NK-92 treated with Interleukin-12 subunit alpha and Interleukin-12 subunit beta, amount 100 ng/mL, for 24 hours (cell line): ENCODE data around the gene CAPN14.

ENCODE experiments used
- DNase-seq: peaks from one replicate; lab custom pipeline; 2025; lab: John Stamatoyannopoulos, UW

CAPN14 gene

DNA sequence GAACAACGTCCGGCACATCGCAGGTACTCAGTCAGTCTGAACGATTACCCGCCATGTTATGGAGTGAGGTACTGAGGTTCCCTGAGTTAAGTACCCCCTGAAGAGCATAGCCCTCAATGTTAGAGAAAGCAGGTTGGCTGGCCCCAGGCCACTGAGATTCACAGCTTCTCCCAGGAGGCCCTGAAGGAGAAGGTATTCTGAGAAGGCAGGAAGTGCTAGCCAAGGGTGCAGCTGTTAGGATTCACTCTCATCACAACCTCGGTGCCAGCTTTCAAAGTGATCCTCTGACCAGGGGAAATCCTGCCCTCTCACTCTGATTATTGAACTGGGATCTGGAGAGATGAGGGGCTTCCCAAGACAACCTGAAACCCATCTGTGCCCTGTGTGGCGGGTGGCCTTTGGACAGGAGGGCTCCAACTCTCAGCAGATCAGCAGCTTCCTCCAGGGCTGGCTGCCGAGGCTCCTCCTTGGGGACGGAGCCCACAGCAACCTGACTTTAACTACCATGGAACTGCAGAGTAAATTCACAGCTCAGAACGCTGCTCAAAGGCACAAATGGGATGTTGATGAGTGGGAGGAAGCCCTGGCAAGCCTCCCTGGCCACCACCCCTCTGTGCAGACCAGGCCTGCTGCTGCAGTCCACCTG, 24.4 kb upstream of the CAPN14 start:
- DNase-seq = no peak

DNA sequence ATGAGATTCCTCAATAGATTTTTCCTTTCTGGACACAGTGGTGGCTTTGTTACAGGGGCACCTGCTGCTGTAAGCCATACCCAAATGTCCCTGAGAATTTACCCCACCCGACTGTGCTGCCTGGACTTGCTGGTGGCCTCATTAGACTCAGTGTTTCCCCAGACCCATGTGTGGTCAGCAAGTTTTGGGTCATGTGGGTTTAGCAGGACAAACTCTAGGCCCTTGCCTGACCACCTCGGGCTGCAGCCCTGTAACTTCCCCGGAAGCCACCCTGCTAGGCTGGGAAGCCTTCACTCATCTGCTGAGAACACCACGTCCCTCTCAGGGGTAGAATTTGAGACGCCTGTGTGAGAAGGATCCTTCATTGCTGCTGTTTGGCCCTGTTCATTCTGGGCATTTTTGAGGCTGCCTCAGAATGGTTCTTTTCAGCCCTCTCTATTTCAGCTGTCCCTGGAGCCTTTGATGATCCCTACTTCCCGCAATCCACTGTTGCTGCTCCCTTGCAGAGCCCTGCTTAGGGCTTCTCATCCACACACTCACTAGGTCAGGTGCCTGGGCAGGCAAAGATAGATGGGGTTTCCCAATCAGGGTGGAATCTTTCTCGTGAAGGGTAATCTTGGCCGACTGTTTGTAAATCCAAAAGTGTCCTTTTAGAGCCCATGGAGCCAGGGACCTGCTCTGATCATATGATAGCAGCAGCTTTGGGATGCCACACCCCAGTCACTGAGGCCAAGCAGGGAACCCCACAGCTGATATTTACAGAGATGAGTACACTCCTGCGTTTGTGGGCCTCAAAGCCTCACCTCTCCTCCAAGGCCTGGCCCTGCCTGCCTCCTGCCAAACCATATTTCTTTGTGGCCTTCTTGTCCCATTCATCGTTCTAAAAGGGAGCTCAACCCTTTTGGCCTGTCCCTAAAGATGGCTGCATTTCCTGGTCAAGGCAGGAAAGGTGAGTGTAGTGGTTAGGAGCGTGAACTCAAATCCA, 23.4 kb upstream of the CAPN14 start:
- no peak for DNase-seq

- no peak for DNase-seq
Measured at GRCh38 chr2:31239593-31240177, 22.4 kb upstream of the CAPN14 start.

GRCh38 chr2:31238906-31239592, 21.7 kb upstream of the CAPN14 start:
- DNase-seq = no peak

DNA sequence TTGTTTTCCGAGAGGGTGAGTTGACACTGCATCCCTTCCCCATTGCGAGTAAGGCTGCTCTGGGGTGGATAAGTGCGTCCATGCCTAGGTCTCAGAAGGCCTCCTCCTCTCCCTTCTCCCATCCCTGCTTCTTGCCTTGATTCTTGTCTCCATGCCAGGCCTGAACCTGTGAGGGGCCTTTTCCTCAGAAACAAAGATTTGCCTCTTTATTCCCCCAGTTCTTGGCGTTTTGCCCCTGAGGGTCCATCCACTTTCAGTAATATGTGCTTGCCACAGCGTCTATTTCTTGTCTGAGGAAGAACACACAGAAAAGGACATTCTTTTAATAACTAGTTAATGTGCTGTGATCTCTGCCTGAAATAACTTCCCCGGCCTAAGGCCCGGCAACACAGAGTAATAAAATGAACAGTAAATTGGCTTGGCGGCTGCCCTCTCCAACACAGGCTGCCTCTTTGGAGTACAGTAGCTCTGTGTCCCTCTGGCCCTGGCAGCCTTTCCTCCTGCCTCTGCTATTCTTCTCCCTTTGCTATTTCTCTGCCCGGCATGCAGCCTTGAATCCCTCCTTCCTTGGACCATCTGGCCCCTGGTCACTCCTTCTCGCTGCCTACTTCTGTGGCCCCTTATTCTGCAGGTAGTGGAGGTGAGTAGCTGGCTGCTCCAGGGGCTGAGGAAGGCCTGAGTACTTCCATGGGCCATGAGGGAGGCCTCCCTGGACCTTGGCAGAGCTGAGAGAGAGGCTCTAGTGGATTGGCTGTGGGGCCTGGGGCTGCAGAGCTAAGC, 21.0 kb upstream of the CAPN14 start:
- no peak for DNase-seq

DNA sequence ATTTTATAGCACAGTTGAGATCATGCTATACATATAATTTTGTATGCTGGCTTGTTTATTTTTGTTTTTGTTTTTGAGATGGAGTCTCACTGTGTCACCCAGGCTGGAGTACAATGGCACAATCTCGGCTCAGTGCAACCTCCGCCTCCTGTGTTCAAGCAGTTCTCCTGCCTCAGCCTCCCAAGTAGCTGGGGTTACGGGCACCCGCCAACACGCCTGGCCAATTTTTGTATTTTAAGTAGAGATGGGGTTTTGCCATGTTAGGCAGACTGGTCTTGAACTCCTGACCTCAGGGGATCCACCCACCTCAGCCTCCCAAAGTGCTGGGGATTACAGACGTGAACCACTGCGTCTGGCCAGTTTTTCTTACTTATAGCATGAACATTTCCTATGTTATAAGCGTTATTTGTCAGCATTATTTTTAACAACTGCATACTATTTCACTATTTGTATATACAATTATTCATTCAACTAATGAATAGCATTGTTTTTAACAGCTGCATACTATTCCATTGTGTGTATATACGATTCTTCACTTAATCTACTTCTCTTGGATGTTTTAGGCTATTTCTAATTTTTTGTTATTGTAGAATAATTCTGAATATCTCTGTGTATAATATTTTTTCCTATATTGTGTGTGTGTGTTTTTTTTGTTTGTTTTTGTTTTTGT, 20.2 kb upstream of the CAPN14 start:
- no peak for DNase-seq

DNA sequence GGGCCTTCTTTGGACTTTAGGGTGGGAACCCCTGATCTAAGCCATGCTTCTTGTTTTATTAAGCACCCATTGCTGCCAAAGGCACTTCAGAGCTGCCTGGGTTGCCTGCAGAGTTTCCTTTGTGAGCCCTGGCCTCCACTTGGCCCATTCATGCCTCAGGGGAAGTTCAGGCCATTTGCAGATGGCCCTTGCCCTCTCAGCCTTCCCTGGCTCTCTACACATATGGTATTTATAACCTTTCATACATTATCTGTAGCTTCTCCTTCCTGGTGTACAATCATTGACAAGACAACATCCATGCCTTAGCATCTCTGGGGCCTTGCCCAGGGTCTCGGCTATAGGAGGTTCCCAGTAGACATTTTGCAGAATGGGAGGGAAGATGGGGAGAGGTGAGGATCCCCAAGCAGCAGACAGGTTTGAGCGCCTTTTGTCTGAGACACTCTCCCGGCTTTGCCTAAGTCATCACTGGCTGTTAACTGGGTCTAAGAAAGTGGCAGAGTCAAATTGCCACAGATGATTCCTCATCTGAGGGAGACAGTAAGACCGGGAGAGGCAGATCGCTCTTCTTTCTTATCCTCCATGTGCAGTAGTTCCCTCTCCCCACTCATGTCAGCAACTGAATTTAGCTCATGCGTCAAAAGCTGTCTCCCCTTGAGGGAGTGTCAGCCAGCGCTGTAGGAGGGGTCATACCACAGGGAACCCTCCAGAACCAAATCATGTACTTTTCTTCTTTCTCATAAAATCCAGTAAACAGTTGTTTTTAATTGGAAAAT, 19.3 kb upstream of the CAPN14 start:
- DNase-seq = no peak

DNA sequence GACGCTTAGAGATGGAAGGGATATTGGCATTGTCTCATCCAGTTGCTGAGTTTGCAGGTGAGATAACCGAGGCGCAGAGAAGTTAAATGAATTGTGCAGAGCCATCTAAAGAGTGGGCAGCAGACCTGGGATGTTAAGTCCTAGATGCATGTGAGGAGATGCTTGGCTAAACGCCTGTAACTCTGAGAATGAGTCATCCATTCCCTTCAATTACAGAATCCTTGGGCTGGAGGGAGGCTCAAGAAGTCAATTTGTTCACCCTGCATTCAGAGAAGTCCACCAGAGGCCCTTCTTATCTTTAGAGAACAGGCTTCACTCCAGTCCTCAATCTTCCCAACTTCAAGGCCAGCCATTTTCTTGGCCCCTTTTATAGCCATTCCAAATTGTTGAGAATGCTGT, 18.2 kb upstream of the CAPN14 start:
- no peak for DNase-seq

GRCh38 chr2:31234683-31235503, 17.6 kb upstream of the CAPN14 start:
- no peak for DNase-seq

DNA sequence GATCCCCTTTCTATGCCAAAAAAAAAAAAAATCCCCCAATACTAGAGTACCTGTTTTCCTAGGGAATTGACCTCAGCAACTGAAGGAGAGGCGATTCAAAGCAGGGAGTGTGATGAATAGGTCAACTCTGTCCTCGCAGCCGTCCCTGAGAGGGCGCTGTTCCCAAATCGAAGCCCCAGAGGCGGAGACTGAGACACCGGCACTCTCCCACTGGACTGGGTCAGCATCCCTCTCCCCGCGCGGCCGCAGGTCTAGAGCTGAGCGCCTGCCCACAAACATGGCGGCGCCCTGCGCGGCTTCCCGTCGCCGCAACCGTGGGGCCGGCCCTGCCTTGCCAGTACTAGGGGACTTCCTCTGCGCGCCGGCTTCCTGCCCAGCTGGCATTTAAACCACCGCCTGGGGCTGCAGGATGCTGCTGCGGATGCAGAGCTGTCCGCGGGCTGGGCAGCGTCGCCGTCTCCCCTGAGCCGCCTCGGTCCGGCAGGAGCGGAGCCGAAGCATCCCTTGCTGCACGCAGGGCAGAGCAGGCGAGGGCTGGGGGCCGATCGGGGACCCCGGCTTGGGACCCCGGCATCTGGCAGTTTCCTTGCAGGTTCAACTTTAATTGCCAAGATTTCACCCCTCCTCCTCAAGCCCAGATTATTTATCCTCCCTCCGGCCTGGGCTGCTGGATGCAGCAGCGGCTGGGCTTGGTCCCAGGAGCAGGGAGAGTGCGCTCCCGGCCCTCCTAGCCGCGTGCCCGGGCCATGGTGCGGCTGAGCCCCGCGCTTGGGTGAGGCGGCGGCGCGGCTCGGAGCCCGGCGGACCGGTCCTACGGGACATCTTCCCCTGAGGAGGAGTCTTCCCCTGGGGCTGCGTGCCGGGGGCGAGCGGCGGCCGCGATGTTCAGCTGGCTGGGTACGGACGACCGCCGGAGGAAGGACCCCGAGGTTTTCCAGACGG, 16.7 kb upstream of the CAPN14 start, which contains the start of gene EHD3:
Gene EHD3 (plus strand): TSS at position 412 of the 942 bp plus-strand sequence. CDS start 470 bp downstream, at position 882.
- DNase-seq = no peak

- no peak for DNase-seq
Measured at GRCh38 chr2:31233231-31233630, 15.9 kb upstream of the CAPN14 start.

DNA sequence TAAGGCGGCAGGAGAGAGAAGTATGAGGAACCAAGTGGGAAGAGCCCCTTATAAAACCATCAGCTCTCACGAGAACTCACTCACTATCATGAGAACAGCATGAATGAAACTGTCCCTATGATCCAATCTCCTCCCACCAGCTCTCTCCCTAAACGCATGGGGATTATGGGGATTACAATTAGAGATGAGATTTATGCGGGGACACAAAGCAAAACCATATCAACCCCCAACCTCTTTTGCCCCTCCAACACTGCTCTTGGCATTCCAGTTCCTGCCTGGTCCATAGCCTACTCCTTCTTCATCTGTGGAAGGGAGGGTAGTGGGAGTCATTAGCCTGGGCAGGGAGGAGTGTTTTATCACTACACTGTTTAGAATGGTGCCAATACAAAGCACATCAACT, 15.3 kb upstream of the CAPN14 start:
- no peak for DNase-seq

DNA sequence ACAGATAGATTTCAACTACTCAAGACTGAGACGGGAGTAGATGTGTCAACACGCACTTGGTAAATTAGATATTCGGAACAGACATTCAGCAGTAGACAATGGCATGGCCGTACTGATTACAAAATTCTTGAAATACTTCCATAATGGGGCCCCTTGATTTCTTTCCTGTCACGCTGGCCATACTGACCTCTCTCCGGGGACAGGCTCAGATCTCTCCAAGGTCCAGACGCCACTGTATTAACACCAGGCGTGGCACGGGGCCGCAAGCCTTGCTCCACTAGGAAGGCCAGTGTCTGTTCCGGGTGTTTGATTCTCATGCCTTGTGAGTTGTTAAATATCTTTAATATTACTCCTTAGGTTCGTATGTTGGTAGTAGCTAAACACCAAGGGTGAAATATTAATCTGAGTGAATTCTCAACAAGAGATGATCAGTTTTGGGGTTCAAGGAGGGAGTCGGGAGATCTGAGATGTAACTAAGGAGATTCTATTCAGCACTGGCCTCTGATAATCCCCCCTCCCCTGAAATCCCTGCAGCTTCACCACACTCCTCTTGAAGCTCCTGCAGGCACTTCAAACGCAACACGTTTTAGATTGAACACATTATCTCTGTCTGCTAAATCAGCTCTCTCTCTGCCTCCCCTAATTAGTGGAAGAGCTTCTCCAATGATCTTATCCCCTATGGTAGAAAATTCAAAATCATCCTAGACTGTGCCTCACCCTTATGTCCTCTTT, 14.4 kb upstream of the CAPN14 start:
- no peak for DNase-seq

DNA sequence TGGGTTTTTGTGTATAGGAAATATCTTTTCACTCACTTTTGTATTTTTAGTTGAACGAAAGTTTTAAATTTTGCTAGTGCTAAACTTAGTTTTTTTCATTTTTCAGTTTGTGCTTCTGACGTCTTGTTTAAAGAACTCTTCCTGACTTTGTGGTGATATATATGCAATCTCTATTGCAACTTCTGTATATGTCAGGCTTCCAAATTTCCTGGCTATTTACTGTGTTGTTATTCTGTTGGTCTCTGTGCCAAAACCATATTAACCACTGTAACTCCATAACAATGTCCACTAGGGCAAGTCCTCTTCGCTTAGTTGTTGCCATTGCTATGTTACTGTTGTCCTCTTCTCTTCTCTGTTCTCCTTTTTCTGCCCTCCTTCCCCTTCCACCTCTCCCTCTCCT, 13.4 kb upstream of the CAPN14 start:
- DNase-seq = no peak

- DNase-seq = no peak
Measured at GRCh38 chr2:31228717-31229116, 11.4 kb upstream of the CAPN14 start.

- no peak for DNase-seq
Measured at GRCh38 chr2:31227711-31228125, 10.4 kb upstream of the CAPN14 start.

GRCh38 chr2:31227110-31227509, 9.8 kb upstream of the CAPN14 start:
- DNase-seq = no peak
